C4-2B (cell line): ENCODE results near the gene UBN1.

ENCODE experiments used
- H3K27ac ChIP-seq: fragments of 450-650 bp; 2 replicates; pipeline ENCODE4 v1.5.1; 2017
- CTCF ChIP-seq: fragments of 450-650 bp; conservative IDR thresholded peaks from 2 replicates; pipeline ENCODE4 v1.5.1; 2017; ENCODE audit warnings: mild to moderate bottlenecking
- ZFX ChIP-seq: fragments of 450-650 bp; IDR thresholded peaks from 2 replicates; pipeline ENCODE4 v1.6.1; 2017

Gene UBN1

GRCh38 chr16:4846901-4847773 lies at the start of gene UBN1, which contains the start of gene GLYR1:
Gene UBN1 (plus strand): TSS chr16:4847481. CDS start chr16:4852918, 5,437 bp downstream.
Gene GLYR1 (minus strand): TSS chr16:4847288. CDS start chr16:4847265, 23 bp downstream.
- TF ChIP-seq CTCF: no peak
- TF ChIP-seq ZFX: no peak; the same call in 1 of the 2 replicates
- peak within 1 kb of the TSS; percentile 91 for H3K27ac ChIP-seq

GRCh38 chr16:4797805-4798252 lies 49.5 kb upstream of the UBN1 start:
- H3K27ac ChIP-seq: no peak overlapping the region
- TF ChIP-seq CTCF (no peak), ZFX (no peak)

GRCh38 chr16:4798456-4798855 lies 48.8 kb upstream of the UBN1 start:
- no peak for TF ChIP-seq CTCF
- no peak for TF ChIP-seq ZFX
- no peak overlapping the region for H3K27ac ChIP-seq

- TF ChIP-seq ZFX (no peak), CTCF (no peak)
- peak overlapping the region; percentile 83; the same call in 1 of the 2 replicates for H3K27ac ChIP-seq
Measured at GRCh38 chr16:4799171-4799855, 48.0 kb upstream of the UBN1 start.

- TF ChIP-seq CTCF: no peak
- no peak for TF ChIP-seq ZFX
- H3K27ac ChIP-seq: peak overlapping the region; percentile 83
Measured at GRCh38 chr16:4800290-4801041, 46.8 kb upstream of the UBN1 start.

- TF ChIP-seq CTCF (no peak), ZFX (no peak)
- peak overlapping the region; percentile 83 for H3K27ac ChIP-seq
Measured at GRCh38 chr16:4801051-4801961, 46.0 kb upstream of the UBN1 start.
